Liver (tissue), 3 donors: Measurements from ENCODE around the gene ZFP57.

Experiments
- GABPA ChIP-seq, 2 donors: IDR thresholded peaks in 1 of 2; conservative IDR thresholded peaks in 1 of 2; 2 replicates each; pipeline ENCODE4 v1.6.1; 2016; ENCODE audit warnings: antibody characterized with exemption in 2 of 2, mild to moderate bottlenecking in 1 of 2, moderate library complexity in 1 of 2
- RAD21 ChIP-seq, 2 donors: IDR thresholded peaks; 2 replicates each; pipeline ENCODE4 v1.6.1; 2016; ENCODE audit warnings: antibody characterized with exemption in 2 of 2, mild to moderate bottlenecking in 2 of 2
- TAF1 ChIP-seq: conservative IDR thresholded peaks from 2 replicates; pipeline ENCODE4 v1.6.1; 2016; ENCODE audit warnings: antibody characterized with exemption, mild to moderate bottlenecking
- YY1 ChIP-seq: IDR thresholded peaks from 2 replicates; pipeline ENCODE4 v1.6.1; 2016; ENCODE audit warnings: antibody characterized with exemption, mild to moderate bottlenecking
- TF ChIP-seq, protein P1 (sequence below): fragments of 150-350 bp; IDR thresholded peaks from 2 replicates; pipeline ENCODE4 v1.5.1; 2017; ENCODE audit warnings: improper control_type of control experiment, low read depth, low read length; ENCODE audit not compliant: missing input control
- donor health status: healthy.
- donor health status: healthy.

DNA sequence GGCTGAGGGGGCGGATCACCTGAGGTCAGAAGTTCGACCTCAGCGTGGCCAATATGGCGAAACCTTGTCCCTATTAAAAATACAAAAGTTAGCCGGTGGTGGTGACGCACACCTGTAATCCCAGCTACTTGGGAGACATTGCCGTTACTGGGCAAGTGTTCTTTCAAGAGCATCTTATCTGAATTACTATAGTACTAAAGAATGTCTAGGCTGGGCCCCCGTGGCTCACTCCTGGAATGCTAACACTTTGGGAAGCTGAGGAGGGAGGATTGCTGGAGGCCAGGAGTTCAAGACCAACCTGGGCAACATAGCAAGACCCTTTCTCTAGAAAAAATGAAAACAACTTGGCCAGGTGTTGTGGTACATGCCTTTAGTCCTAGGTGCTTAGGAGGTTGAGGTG, 859 bp upstream of the ZFP57 start:
- TF ChIP-seq GABPA (IDR thresholded peaks at IDR 0.05 in 1 of 2, conservative IDR thresholded peaks at IDR 0.05 in 1 of 2) (no peak), YY1 (no peak), TAF1 (no peak), RAD21 (IDR thresholded peaks at IDR 0.05) (no peak)
- TF ChIP-seq, protein P1, sequence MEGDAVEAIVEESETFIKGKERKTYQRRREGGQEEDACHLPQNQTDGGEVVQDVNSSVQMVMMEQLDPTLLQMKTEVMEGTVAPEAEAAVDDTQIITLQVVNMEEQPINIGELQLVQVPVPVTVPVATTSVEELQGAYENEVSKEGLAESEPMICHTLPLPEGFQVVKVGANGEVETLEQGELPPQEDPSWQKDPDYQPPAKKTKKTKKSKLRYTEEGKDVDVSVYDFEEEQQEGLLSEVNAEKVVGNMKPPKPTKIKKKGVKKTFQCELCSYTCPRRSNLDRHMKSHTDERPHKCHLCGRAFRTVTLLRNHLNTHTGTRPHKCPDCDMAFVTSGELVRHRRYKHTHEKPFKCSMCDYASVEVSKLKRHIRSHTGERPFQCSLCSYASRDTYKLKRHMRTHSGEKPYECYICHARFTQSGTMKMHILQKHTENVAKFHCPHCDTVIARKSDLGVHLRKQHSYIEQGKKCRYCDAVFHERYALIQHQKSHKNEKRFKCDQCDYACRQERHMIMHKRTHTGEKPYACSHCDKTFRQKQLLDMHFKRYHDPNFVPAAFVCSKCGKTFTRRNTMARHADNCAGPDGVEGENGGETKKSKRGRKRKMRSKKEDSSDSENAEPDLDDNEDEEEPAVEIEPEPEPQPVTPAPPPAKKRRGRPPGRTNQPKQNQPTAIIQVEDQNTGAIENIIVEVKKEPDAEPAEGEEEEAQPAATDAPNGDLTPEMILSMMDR: no peak
